ENCODE data around the gene SF3B1. TPM values are rescaled to one million over a fixed set of nuclear protein-coding genes. Genes with fewer than 3 reads are reported as not detected.
"Not testable (repeated sequence)": the region's sequence is repeated elsewhere in the genome, so short reads cannot be mapped to it uniquely, and the experiment has no call there.

SF3B1 gene
- total RNA-seq, 1 experiment from 2014 or later, result 249 TPM

GRCh38 chr2:197442857-197443256, 8.0 kb upstream of the SF3B1 start:
- intact Hi-C loops (cut with micrococcal nuclease; ENCODE audit: unreplicated experiment), result no loop called here
- CTCF ChIA-PET, result no interaction called here
- H3K36me3 Mint-ChIP-seq (ENCODE audit: insufficient read depth, unreplicated experiment), result no peaks in the 10 kb centered on the region
- no peaks in the 10 kb centered on the region for H3K4me1 Mint-ChIP-seq (ENCODE audit: low read depth, unreplicated experiment)
- H3K27me3 Mint-ChIP-seq (ENCODE audit: unreplicated experiment), result no peaks in the 10 kb centered on the region
- BruUV-seq (replicated peaks), result no TSS peak
- no peaks in the 10 kb centered on the region for H3K9me3 Mint-ChIP-seq (ENCODE audit: low read depth, unreplicated experiment)
- no peak for DNase-seq
- H3K27ac Mint-ChIP-seq (ENCODE audit: unreplicated experiment), result no peak overlapping the region
- TF ChIP-seq CTCF (IDR thresholded peaks at IDR 0.05; ENCODE audit: unreplicated experiment), result no peak
- no peak overlapping the region for H3K4me3 Mint-ChIP-seq (ENCODE audit: low read depth, unreplicated experiment)

DNA sequence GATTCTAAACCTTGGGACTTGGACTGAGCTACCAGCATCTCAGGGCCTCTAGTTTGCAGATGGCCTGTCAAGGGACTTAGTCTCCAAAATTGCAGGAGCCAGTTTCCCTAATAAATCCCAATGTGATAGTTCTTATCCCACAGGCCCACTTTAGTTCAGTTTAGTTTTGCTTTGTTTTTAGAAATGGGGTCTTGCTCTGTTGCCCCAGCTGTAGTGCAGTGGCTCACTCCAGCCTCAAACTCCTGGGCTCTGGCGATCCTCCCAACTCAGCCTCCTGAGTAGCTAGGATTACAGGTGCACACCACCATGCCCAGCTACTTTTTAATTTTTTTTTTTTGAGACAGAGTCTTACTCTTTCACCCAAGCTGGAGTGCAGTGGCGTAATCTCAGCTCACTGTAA, 2.6 kb upstream of the SF3B1 start:
- TF ChIP-seq CTCF (IDR thresholded peaks at IDR 0.05; ENCODE audit: unreplicated experiment), result no peak
- peaks cover 9% of the 10 kb centered on the region for H3K4me1 Mint-ChIP-seq (ENCODE audit: low read depth, unreplicated experiment)
- no peaks in the 10 kb centered on the region for H3K27me3 Mint-ChIP-seq (ENCODE audit: unreplicated experiment)
- no peaks in the 10 kb centered on the region for H3K9me3 Mint-ChIP-seq (ENCODE audit: low read depth, unreplicated experiment)
- H3K27ac Mint-ChIP-seq (ENCODE audit: unreplicated experiment), result no peak overlapping the region
- intact Hi-C loops (cut with micrococcal nuclease; ENCODE audit: unreplicated experiment), result no loop called here
- no TSS peak for BruUV-seq (replicated peaks)
- CTCF ChIA-PET, result interaction anchor here (0.7 kb wide), 1 partner anchor 22 kb away, joined by 3 read pairs; no protein-coding TSS in a partner anchor
- H3K36me3 Mint-ChIP-seq (ENCODE audit: insufficient read depth, unreplicated experiment), result peaks cover 31% of the 10 kb centered on the region
- H3K4me3 Mint-ChIP-seq (ENCODE audit: low read depth, unreplicated experiment), result no peak overlapping the region
- DNase-seq, result no peak

DNA sequence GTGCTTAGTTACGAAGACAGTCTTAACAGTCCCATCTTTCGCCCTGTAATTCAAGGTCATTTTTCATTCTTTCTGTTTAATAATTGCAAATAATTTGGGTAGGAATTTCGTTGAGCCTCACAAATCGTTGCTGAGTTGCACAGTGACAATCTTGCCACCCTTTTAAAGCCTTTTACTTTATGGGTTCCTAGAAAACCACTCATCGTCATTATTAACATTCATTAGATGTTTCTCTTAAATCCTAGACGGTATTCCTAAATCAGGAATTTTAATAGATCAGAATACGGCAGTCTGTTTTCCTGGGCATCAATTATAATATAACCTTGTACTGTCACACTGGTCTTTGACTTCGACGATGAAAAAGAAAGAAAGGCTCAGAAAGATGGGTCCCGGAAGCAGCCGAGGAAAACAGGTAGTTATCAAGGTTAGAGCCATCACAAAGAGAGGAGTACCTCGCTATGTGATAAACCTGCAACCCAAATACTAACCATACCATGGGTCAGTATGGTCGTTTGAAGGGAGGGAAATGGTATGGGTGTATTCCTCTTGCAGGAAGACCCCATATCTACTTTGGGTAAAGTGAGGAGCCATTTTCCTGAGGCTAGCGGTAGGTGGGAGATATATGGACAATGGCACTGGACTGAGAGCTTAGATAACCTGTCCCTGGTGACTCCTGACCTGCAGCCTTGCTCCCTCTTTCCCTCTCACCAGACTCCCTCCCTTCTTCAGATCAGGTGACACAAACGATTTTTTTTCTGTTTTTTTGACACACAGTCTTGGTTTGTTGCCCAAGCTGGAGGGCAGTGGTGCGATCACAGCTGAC, 981 bp upstream of the SF3B1 start:
- BruUV-seq (replicated peaks), result TSS peak; percentile 96
- intact Hi-C loops (cut with micrococcal nuclease; ENCODE audit: unreplicated experiment), result no loop called here

GRCh38 chr2:197433780-197434438, 919 bp downstream of the SF3B1 start:
- TSS peak; percentile 54 for BruUV-seq (replicated peaks)
- peak overlapping the region; percentile 99 for H3K27ac Mint-ChIP-seq (ENCODE audit: unreplicated experiment)
- no peak for DNase-seq
- peaks cover 43% of the 10 kb centered on the region for H3K4me1 Mint-ChIP-seq (ENCODE audit: low read depth, unreplicated experiment)
- CTCF ChIA-PET, result interaction anchor here (1.7 kb wide), 1 partner anchor 19 kb away, joined by 5 read pairs; the partner anchor contains the start of gene COQ10B
- peak overlapping the region; percentile 76 for H3K4me3 Mint-ChIP-seq (ENCODE audit: low read depth, unreplicated experiment)
- intact Hi-C loops (cut with micrococcal nuclease; ENCODE audit: unreplicated experiment), result no loop called here
- TF ChIP-seq CTCF (IDR thresholded peaks at IDR 0.05; ENCODE audit: unreplicated experiment), result no peak
- H3K27me3 Mint-ChIP-seq (ENCODE audit: unreplicated experiment), result no peaks in the 10 kb centered on the region
- H3K36me3 Mint-ChIP-seq (ENCODE audit: insufficient read depth, unreplicated experiment), result peaks cover 43% of the 10 kb centered on the region
- H3K9me3 Mint-ChIP-seq (ENCODE audit: low read depth, unreplicated experiment), result no peaks in the 10 kb centered on the region

More for the DNA sequence above, 981 bp upstream of the SF3B1 start:
- H3K27ac Mint-ChIP-seq (ENCODE audit: unreplicated experiment), result peak overlapping the region; percentile 99
- peaks cover 24% of the 10 kb centered on the region for H3K4me1 Mint-ChIP-seq (ENCODE audit: low read depth, unreplicated experiment)
- H3K36me3 Mint-ChIP-seq (ENCODE audit: insufficient read depth, unreplicated experiment), result peaks cover 38% of the 10 kb centered on the region
- DNase-seq, result no peak
- no peaks in the 10 kb centered on the region for H3K9me3 Mint-ChIP-seq (ENCODE audit: low read depth, unreplicated experiment)
- H3K4me3 Mint-ChIP-seq (ENCODE audit: low read depth, unreplicated experiment), result peak overlapping the region; percentile 76
- no peaks in the 10 kb centered on the region for H3K27me3 Mint-ChIP-seq (ENCODE audit: unreplicated experiment)
- TF ChIP-seq CTCF (IDR thresholded peaks at IDR 0.05; ENCODE audit: unreplicated experiment), result no peak
- CTCF ChIA-PET, result interaction anchor here (1.7 kb wide), 1 partner anchor 17 kb away, joined by 5 read pairs; the partner anchor contains the start of gene COQ10B

DNA sequence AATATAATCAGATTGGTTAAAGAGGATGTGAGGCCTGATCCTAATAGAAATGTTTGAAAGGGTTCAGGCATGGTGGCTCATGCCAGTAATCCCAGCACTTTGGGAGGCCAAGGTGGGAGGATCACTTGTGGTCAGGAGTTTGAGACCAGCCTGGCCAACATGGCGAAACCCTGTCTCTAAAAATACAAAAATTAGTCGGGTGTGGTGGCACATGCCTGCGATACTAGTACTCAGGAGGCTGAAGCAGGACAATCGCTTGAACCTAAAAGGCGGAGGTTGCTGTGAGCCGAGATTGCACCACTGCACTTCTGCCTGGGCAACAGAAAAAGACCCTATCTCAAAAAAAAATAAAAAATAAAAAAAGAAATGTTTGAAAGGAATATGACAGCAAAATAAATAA, 2.3 kb downstream of the SF3B1 start:
- BruUV-seq (replicated peaks); intact Hi-C loops (cut with micrococcal nuclease; ENCODE audit: unreplicated experiment); H3K27ac Mint-ChIP-seq (ENCODE audit: unreplicated experiment); H3K9me3 Mint-ChIP-seq (ENCODE audit: low read depth, unreplicated experiment); H3K27me3 Mint-ChIP-seq (ENCODE audit: unreplicated experiment); CTCF ChIA-PET; DNase-seq: not testable (repeated sequence)
- peak overlapping the region; percentile 76 for H3K4me3 Mint-ChIP-seq (ENCODE audit: low read depth, unreplicated experiment)
- peaks cover 49% of the 10 kb centered on the region for H3K4me1 Mint-ChIP-seq (ENCODE audit: low read depth, unreplicated experiment)
- H3K36me3 Mint-ChIP-seq (ENCODE audit: insufficient read depth, unreplicated experiment), result peaks cover 52% of the 10 kb centered on the region
